Measurements from ENCODE around the gene ULBP3.

ULBP3 gene

DNA sequence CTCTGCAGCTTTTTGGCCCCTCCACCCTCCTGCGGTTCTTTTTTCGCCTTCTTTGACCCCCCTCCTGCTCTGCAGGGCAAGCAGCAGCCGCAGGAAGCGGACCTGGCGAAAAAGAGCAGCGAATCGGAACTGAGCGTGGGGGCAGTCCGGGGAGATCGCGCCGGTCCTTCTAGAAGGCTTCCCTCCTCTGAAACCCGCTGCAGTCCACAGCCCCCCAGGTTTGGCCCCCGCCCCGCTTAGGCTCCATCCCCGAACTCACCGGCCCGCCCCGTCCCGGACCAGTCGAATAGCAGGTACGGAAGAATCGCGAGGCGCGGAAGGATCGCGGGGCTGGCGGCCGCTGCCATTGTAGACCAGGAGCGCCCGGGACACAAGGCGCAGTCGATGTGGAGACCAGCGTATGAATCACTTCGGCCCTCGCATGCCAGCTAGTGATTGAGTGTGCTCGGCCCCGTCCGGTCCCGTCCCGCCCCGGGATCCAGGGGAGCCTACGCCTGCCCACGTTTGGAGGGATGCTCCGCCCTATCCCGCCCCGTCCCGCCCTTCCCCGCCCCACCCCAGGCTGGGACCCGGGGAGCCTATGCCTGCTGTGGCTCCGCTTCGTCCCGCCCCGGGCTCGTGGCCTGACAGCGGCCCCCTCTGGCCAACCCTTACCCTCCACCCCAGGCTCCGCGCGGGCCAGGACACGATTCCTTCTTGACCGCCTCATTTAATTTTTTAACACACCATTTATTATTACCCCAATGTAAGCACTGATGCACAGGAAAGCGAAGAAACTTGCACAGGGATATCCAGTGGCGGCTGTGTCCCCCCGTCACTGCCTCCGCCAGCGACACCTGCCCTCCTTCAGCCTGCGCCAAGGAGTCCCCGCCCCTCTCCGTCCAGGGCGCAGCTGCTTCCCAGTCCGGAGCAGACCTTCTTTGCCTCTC is at the start of gene ULBP3:
Gene ULBP3 (minus strand): TSS at position 402 of the 929 bp plus-strand sequence. CDS start 55 bp downstream, at position 347.
- DNase-seq (ENCODE audit: low spot score) = peak; percentile 99

DNA sequence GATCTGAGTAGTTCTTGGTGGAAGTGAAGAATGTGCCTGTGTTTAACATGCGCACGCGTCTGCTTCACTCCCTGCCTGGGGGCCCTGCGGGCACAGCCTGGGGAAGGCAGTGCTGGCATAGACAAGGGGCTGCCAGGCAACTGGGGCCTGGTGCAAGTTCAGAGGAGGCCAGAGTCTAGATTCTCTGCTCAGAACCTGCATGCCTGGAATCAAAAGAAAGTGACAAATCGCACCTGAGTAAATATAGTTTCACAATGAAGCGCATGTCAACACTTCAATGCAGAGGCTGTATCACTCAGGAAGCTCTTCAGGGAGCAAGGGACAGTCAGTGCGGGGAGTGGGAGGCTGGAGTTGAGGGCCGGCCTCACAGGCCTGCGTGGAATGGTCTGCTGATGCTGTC is 49.7 kb upstream of the ULBP3 start:
- peak; percentile 59 for DNase-seq (ENCODE audit: low spot score)

- no peak for DNase-seq (ENCODE audit: low spot score)
These were observed 49.3 kb upstream of the ULBP3 start for GRCh38 chr6:150118203-150118602.

DNA sequence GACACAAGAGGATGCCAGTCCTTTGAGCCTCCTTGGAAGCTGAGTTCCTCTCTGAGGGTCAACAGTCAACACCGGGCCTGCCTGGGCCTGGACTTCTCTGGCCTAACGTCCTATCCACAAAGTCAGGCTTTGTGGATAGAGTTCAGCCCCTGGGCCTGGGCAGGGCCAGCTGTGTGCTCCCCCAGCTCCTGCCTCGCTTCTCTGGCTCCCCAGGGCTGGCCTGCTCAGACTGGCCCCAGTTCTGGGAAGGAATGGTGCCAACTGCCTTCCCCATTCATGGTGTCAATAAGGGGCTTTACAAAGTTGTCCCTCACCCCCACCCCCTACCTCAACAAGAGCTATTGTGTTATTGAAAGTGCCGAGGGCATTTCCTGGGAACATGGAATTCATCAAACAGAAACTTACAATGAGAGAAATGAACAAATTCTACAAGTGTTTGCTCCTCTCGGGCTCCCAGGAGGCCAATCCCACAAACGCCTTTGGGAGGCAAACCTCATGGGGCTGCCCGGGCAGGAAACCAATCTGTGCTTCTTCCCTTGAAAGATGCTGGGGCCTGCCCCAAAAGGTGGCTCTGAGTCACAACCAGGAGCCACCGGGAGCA is 47.4 kb upstream of the ULBP3 start:
- DNase-seq (ENCODE audit: low spot score) = no peak

DNA sequence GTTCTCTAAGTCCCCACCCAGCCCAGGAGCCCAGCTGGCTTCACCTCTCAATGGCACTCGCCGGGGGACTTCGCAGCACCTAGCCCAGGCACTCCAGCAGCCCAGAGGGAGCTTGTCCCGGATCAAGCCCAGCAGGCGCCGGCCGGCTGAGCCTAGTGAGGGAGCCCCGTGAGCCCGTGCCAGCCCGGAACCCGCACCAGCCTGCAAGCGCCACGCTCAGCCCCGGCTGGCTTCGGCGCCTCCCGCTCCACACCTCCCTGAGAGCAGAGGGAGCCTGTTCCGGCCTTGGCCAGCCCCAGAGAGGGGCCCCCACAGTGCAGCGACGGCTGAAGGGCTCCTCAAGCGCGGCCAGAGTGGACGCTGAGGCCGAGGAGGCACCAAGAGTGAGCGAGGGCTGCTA is 46.8 kb upstream of the ULBP3 start:
- no peak for DNase-seq (ENCODE audit: low spot score)

DNA sequence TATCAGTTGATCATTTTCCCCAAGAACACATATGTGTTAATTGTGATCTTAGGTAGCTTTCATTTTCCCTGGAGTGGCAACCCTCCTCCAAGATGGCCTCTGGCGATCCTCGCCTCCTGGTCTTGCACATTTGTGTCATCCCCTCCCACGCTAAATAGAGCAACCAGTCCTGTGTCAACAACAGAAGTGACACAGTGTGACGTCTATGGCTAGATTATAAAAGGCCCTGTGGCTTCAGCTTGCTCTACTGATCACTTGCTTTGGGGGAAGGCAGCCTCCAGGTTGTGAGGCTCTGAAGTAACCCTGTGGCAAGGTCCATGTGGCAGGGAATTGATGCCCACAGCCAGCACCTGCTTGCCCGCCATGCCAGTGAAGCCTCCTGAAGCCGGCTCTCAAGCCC is 43.3 kb upstream of the ULBP3 start:
- no peak for DNase-seq (ENCODE audit: low spot score)

DNA sequence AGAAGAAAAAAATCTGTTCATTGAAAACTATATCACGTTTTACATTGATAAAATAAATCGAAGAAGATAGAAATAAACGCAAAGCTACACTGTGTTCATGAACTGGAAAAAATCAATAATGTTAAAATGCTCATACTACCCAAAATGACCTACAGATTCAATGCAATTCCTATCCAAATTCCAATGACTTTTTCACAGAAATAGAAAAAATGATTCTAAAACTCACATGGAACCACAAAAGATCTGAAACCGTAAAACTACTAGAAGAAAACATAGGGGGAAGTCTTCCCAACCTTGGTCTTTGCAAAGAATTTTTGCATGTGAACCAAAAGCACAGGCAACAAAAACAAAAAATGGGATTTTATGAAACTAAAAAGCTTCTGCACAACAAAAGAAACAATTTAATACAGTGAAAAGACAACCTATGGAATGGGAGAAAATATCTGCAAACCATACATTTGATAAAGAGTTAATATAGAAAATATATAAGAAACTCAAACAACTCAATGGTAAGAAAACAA is 33.9 kb upstream of the ULBP3 start:
- no peak for DNase-seq (ENCODE audit: low spot score)

DNA sequence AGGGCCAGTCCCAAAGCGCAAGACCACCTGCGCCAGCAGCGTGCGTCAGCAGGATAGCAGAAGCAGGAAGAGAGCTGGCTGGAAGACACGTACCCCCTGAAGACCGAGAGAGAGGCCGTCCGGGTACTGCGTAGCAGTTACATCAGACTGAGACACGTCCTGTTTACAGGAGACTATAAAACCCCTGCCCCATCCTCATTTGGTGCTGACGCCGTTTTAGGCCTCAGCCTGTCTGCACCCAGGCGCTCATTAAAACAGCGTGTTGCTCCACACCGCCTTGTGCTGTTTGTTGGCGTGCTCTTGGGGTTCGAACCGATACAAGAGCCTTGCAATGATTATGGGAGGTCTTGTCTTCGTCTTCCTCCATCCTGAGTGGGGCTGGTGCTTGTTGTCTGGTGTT is 31.8 kb upstream of the ULBP3 start:
- DNase-seq (ENCODE audit: low spot score) = no peak

GRCh38 chr6:150099953-150100352 is 31.0 kb upstream of the ULBP3 start:
- DNase-seq (ENCODE audit: low spot score) = no peak

- no peak for DNase-seq (ENCODE audit: low spot score)
These were observed 30.6 kb upstream of the ULBP3 start for GRCh38 chr6:150099546-150099945.

DNA sequence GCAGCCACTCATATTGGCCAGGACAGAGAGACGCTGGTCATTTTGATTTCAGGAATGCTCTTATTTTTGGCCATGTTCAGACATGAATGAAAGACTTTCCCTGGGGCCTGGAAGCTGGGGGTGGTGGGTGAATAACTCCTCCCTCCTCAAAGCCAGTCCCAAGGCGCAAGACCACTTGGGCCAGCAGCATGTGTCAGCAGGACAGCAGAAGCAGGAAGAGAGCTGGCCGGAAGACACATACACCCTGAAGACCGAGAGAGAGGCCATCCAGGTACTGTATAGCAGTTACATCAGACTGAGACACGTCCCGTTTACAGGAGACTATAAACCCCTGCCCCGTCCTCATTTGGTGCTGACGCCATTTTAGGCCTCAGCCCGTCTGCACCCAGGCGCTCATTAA is 29.2 kb upstream of the ULBP3 start:
- no peak for DNase-seq (ENCODE audit: low spot score)

DNA sequence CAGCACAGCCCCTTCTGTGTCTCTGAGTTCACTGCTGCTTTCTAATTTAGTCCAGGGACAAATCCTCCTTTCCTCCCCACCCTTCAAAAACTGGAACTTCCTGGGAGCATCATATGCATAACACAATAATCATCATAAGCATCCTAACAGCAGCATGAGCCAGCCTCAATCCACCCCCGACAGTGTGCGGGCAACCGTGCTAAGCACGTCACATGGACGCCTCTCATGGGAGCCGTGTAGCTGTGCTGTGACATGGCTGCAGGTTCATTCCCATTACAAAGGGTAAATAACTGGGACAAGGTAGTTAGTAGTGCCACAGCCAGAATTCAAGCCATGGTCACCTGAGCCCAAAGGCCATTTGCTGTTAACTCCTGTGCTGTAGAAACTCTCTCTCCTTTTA is 24.5 kb upstream of the ULBP3 start:
- no peak for DNase-seq (ENCODE audit: low spot score)

DNA sequence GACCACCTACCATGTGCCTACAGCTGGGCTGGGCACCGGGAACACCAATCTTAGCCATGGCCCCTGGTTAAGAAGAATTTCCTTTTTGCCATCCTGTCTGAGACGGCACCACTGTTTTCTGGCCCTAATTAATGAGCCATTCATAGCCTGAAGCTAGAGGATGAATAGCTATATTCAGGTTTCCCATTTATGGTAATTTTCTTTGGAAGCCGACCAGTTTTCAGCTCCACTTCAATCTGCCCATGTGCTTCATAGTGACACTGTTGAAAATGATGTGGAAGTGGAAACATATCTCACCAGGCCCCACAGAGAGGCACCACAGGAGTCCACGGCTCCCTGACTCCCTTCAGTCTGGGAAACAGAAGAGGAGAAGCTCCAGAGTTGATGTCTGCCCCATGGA is 22.6 kb upstream of the ULBP3 start:
- no peak for DNase-seq (ENCODE audit: low spot score)

DNA sequence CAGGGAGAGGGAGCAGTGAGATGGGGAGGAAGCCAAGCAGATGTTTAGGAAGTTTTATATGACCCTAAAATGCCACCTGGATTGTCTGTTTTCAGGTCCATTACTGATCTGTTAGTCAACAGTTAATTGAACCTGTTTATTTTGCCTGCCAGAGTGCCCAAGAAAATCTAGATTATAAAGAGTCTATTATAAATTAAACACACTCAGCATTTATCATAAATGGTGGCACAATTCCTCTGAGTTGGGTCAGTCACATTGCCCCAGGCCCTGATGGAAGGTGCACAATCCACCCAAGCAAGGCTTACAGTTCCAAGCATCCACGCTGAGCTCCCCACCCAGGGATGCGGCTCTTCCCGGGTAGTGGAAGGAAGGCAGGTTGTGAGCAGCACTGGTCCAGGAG is 21.4 kb upstream of the ULBP3 start:
- no peak for DNase-seq (ENCODE audit: low spot score)

- DNase-seq (ENCODE audit: low spot score) = no peak
These were observed 19.7 kb upstream of the ULBP3 start for GRCh38 chr6:150088481-150089154.

GRCh38 chr6:150087336-150087735 is 18.4 kb upstream of the ULBP3 start:
- DNase-seq (ENCODE audit: low spot score) = no peak

DNA sequence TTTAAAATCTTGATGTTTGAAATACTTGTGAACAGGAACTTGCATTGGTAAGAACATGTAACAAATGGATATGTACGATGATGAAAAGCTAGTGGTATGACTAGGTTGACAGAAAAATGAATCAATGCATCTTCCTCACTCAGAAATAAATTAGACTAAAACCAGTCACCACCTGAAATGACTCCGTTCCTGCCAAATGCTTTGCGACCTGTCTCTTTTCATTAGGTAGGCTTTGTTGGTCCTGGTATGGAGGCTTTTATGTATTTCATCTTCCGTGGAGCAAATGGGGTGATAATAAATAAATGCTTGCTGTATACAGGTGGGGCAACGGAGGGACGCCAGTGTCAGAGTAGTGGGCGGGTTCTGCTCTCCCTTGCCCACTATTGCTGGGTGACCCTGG is 17.1 kb upstream of the ULBP3 start:
- no peak for DNase-seq (ENCODE audit: low spot score)

- DNase-seq (ENCODE audit: low spot score) = no peak
These were observed 15.5 kb upstream of the ULBP3 start for GRCh38 chr6:150084426-150084825.

- no peak for DNase-seq (ENCODE audit: low spot score)
These were observed 14.9 kb upstream of the ULBP3 start for GRCh38 chr6:150083839-150084238.

DNA sequence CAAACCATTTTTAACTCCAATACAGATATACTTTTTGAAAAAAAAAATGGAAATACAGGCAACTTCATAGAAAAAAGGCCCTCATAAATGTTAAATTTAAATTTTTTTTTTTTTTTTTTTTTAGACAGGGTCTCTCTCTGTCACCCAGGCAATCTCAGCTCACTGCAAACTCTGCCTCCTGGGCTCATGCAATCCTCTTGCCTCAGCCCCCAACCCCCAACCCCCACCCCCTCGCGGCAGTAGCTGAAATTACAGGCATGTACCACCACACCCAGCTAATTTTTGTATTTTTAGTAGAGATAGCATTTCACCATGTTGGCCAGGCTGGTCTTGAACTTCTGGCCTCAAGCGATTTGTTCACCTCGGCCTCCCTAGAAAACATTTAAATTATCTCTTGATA is 12.8 kb upstream of the ULBP3 start:
- DNase-seq (ENCODE audit: low spot score) = no peak

DNA sequence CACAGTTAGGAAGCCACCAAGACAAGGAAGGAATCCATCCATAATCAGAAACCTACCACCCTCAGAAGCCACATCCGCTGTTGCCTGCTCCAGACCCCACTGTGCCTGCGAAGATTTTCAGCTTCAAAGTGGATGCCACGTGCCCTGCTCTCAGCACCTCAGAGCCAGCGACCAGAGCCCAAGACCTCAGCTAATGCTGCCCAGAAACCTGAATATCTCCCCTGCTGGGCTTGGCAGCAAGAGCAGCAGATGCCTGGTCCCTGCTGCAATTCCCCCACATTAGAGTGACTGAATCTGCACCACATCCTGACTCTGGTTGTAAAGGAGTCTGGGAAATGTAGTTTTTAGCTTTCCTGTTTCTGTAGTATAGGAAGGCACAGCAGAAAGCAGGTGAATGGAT is 10.7 kb upstream of the ULBP3 start:
- no peak for DNase-seq (ENCODE audit: low spot score)

DNA sequence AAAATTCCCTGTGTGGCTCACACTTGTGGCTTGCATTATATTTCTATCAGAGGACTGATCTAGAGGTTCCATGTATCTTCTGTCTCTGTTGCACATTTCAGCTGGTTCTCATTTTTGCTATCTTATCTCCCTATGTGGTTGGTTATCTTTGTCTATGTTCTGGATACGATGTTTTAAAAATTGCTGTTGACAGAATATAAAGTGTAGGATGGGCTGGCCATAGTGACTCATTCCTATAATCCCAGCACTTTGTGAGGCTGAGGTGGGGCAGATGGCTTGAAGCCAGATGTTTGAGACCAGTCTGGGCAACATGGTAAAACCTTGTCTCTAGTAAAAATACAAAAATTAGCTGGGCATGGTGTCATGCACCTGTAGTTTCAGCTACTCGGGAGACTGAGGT is 9.9 kb upstream of the ULBP3 start:
- DNase-seq (ENCODE audit: low spot score) = no peak
